Activated CD4-positive, alpha-beta T cell treated with anti-CD3 and anti-CD28 coated beads for 1 hour (primary cell): ENCODE measurements around the gene ZNF266.

Experiments used
- DNase-seq: peaks from one replicate; pipeline ENCODE4 v3.0.0-alpha.2; 2020

Gene ZNF266

GRCh38 chr19:9435279-9436268, at the start of gene ZNF266:
Gene ZNF266, minus strand, starts transcription at chr19:9435573. Its CDS starts 15,484 bp downstream, at chr19:9420089.
- peak; percentile 88 for DNase-seq

- no peak for DNase-seq
These were observed 49.8 kb upstream of the ZNF266 start for GRCh38 chr19:9485140-9485539.

- no peak for DNase-seq
These were observed 39.6 kb upstream of the ZNF266 start for GRCh38 chr19:9474975-9475374.

GRCh38 chr19:9467161-9467560, 31.8 kb upstream of the ZNF266 start:
- DNase-seq: no peak

- no peak for DNase-seq
These were observed 26.6 kb upstream of the ZNF266 start for GRCh38 chr19:9461938-9462337.

GRCh38 chr19:9456018-9456689, 20.8 kb upstream of the ZNF266 start:
- no peak for DNase-seq

GRCh38 chr19:9453953-9454352, 18.6 kb upstream of the ZNF266 start:
- no peak for DNase-seq

- DNase-seq: no peak
These were observed 9.7 kb upstream of the ZNF266 start for GRCh38 chr19:9445037-9445436.

GRCh38 chr19:9436358-9436757, 985 bp upstream of the ZNF266 start:
- DNase-seq: no peak

- DNase-seq: peak; percentile 19
These were observed 3.9 kb downstream of the ZNF266 start for GRCh38 chr19:9431475-9431874.

- no peak for DNase-seq
These were observed 4.9 kb downstream of the ZNF266 start for GRCh38 chr19:9430444-9430843.

GRCh38 chr19:9427941-9428340, 7.4 kb downstream of the ZNF266 start:
- no peak for DNase-seq

GRCh38 chr19:9413240-9413954, 22.0 kb downstream of the ZNF266 start:
- no peak for DNase-seq

- DNase-seq: no peak
These were observed 27.5 kb downstream of the ZNF266 start for GRCh38 chr19:9407827-9408226.

- DNase-seq: peak; percentile 17
These were observed 28.5 kb downstream of the ZNF266 start for GRCh38 chr19:9406798-9407352.

- DNase-seq: no peak
These were observed 54.0 kb downstream of the ZNF266 start for GRCh38 chr19:9381361-9381785.

GRCh38 chr19:9370738-9371619, 64.4 kb downstream of the ZNF266 start:
- DNase-seq: no peak

GRCh38 chr19:9362905-9363304, 72.5 kb downstream of the ZNF266 start, which contains the start of gene ZNF177:
Gene ZNF177, plus strand, starts transcription at chr19:9363013. Its CDS starts 15,299 bp downstream, at chr19:9378312.
- DNase-seq: no peak
